BJ (cell line): Measurements from ENCODE around the gene XPR1. TPM values are rescaled to one million over a fixed set of nuclear protein-coding genes. Genes with fewer than 3 reads are reported as not detected.

ENCODE experiments used
- CTCF ChIA-PET: fragments of 350-600 bp; formaldehyde crosslinking; extraction: SDS; loops from one replicate; lab custom pipeline; 2021; ENCODE audit warnings: antibody characterized with exemption, inconsistent platforms; lab: Yijun Ruan, JAX
- POLR2A ChIA-PET: fragments of 300-600 bp; sonication (Branson Sonifier 250); formaldehyde crosslinking; extraction: SDS; loops from one replicate; lab custom pipeline; 2021; ENCODE audit warnings: antibody characterized with exemption; lab: Charles Lee
- DNase-seq: peaks from one replicate; pipeline ENCODE4 v3.0.0-alpha.2; 2011; ENCODE audit warnings: low read depth
- H3K27me3 ChIP-seq: 2 replicates; pipeline ENCODE4 v1.6.0; 2011; ENCODE audit warnings: low read length; ENCODE audit not compliant: control insufficient read depth, insufficient read depth
- H3K36me3 ChIP-seq: 2 replicates; pipeline ENCODE4 v1.5.1; 2011; ENCODE audit warnings: low read length; ENCODE audit not compliant: control insufficient read depth, insufficient read depth
- H3K4me3 ChIP-seq: 2 replicates; pipeline ENCODE4 v1.5.1; 2011; ENCODE audit warnings: low read depth, mild to moderate bottlenecking, control low read depth, low read length
- polyA plus RNA-seq: library from polyadenylated mRNA; depleted of rRNA; stranded (reverse); fragments of >200 nt; gene quantifications from 2 replicates; pipeline ENCODE4 v1.2.3, GENCODE V29; 2011
- TF ChIP-seq, protein P1 (sequence below): IDR thresholded peaks from 2 replicates; pipeline ENCODE4 v1.5.1; 2011; ENCODE audit warnings: low read depth, mild to moderate bottlenecking, control low read depth, inconsistent platforms, low read length, moderate library complexity; ENCODE audit not compliant: insufficient read depth

XPR1 gene
- polyA plus RNA-seq, 1 experiment, result 17.3 TPM

DNA sequence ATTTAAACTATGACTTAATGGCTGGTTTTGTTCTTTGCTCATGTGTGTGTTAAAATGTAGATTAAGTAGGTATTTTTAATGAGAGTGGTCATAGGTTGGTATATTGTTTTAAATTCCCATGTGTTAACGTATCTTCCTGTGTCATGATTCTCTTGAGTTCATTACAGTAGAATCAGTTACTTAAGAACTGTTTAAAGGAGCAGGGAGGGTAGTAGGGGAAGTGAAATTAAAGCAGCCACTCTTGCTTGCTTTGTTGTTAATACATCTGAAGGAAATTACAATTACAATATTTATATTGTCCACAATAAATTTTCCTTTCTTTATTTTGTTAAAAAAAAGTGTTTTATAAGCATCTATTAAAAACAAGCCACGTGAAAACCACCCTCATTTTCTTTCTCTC, 161.6 kb downstream of the XPR1 start:
- no peaks in the 10 kb centered on the region for H3K27me3 ChIP-seq
- no peak overlapping the region for H3K4me3 ChIP-seq
- DNase-seq, result no peak
- TF ChIP-seq, protein P1, sequence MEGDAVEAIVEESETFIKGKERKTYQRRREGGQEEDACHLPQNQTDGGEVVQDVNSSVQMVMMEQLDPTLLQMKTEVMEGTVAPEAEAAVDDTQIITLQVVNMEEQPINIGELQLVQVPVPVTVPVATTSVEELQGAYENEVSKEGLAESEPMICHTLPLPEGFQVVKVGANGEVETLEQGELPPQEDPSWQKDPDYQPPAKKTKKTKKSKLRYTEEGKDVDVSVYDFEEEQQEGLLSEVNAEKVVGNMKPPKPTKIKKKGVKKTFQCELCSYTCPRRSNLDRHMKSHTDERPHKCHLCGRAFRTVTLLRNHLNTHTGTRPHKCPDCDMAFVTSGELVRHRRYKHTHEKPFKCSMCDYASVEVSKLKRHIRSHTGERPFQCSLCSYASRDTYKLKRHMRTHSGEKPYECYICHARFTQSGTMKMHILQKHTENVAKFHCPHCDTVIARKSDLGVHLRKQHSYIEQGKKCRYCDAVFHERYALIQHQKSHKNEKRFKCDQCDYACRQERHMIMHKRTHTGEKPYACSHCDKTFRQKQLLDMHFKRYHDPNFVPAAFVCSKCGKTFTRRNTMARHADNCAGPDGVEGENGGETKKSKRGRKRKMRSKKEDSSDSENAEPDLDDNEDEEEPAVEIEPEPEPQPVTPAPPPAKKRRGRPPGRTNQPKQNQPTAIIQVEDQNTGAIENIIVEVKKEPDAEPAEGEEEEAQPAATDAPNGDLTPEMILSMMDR, result no peak
- POLR2A ChIA-PET, result no interaction called here
- CTCF ChIA-PET, result no interaction called here
- H3K36me3 ChIP-seq, result no peaks in the 10 kb centered on the region

DNA sequence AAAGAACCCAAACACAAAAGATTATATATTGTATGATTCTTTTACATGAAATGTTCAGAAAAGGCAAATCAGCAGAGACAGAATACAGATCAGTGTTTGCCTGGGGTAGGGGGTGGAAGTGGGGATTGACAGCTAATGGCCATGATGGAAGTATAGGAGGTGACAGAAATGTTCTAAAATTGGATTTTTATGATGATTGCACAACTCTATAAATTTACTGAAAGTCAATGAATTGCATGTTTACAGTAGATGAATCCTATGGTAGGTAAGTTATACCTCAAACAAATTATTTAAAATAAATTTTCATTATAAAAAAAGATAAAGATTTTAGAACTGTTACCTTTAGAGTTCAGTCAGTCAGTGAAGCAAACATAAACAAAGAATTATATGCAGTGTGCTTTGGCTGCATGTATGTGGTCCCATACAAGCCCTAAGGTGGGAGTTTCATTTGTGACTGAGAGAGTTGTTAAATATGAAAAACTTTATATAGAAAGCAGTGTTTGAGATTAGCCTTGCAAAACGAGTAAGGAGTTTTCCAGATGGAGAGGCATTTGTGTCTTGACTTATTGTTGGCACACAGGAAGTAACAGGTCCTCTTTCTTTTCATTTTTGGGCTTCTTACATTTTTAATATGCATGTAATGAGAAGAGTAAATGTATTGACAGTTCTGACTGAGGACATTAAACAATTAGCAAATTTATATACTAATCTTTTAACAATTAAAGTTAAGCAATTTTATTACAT, 165.2 kb downstream of the XPR1 start:
- Histone ChIP-seq H3K27me3 (no peaks in the 10 kb centered on the region), H3K36me3 (no peaks in the 10 kb centered on the region), H3K4me3 (no peak overlapping the region)
- TF ChIP-seq, protein P1, result no peak
- no peak for DNase-seq
- ChIA-PET CTCF (interaction anchor here (0.6 kb wide), 1 partner anchor 13 kb away, joined by 3 read pairs; no protein-coding TSS in a partner anchor), POLR2A (no interaction called here)

DNA sequence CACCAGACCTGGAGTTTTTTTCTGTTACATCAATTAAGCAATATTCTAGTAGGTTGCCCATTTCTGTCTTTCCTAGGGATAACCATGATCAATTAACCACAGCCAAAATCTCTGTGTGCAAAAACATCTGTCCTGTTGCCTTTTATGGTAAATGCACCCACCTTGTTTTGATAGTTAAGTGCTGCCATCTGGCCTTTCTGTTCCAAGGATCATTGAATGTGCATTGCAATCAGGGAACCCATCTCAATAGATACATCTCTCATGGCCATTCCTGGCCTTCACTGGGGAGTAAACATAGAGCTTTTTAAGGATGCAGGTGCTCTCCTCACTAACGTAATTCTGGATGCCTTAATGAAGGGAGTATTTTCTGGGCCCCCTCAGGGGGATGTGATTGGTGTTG, 169.1 kb downstream of the XPR1 start:
- no peak overlapping the region for H3K4me3 ChIP-seq
- DNase-seq, result no peak
- TF ChIP-seq, protein P1, result no peak
- no peaks in the 10 kb centered on the region for H3K36me3 ChIP-seq
- CTCF ChIA-PET, result interaction anchor here (0.6 kb wide), 1 partner anchor 95 kb away, joined by 3 read pairs; no protein-coding TSS in a partner anchor
- POLR2A ChIA-PET, result no interaction called here
- no peaks in the 10 kb centered on the region for H3K27me3 ChIP-seq

DNA sequence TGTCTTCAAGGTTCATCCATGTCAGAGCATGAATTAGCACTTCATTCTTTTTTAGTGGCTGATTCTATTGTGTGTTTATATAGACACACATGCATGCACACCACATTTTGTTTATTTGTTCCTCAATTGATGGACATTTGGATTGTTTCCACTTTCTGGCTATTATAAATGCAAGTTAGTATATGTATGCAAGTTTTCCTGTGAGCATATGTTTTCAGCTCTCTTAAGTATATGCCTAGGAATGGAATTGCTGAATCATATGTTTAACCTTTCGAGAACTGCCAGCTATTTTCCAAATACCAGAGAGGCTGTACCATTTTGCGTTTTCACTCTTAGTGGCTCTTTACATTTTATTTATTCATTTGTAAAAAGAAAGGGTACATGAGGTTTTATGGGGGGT, 171.0 kb downstream of the XPR1 start:
- DNase-seq, result no peak
- POLR2A ChIA-PET, result no interaction called here

DNA sequence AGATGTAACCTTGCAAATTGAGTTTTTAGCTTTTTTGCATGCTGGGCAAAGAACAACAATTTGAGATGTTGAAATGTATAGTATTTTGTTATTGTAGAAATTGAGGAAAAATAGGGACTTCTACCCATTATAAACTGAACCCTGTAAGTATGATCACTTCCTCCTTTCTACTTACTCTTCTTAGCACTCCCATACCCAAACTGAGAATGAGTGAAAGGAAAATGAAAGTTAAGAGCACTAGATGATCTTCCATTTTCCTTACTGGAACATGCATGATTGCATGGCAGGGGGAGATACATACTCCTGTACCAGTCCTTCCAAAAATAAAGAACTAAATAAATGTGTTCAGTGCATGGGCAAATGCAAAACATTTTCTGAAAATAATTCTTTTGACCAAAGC, 173.5 kb downstream of the XPR1 start:
- ChIA-PET CTCF (interaction anchor here (0.6 kb wide), 1 partner anchor 19 kb away, joined by 3 read pairs; no protein-coding TSS in a partner anchor), POLR2A (no interaction called here)
- Histone ChIP-seq H3K36me3 (no peaks in the 10 kb centered on the region), H3K4me3 (no peak overlapping the region), H3K27me3 (no peaks in the 10 kb centered on the region)
- TF ChIP-seq, protein P1, result no peak
- DNase-seq, result no peak

More for the DNA sequence above, 171.0 kb downstream of the XPR1 start:
- Histone ChIP-seq H3K4me3 (no peak overlapping the region), H3K27me3 (no peaks in the 10 kb centered on the region), H3K36me3 (no peaks in the 10 kb centered on the region)
- CTCF ChIA-PET, result interaction anchor here (1.4 kb wide), 1 partner anchor 14 kb away, joined by 3 read pairs; no protein-coding TSS in a partner anchor
- TF ChIP-seq, protein P1, result no peak
